Osteoblast (primary cell): ENCODE measurements around the gene ATP8A1. TPM values are rescaled to one million over a fixed set of nuclear protein-coding genes. Genes with fewer than 3 reads are reported as not detected.

Experiments
- DNase-seq: peaks from one replicate; pipeline ENCODE4 v3.0.0; 2011; ENCODE audit warnings: low spot score, mixed read lengths; ENCODE audit not compliant: insufficient read length; ENCODE audit errors: missing footprints
- H2AFZ ChIP-seq: 2 replicates; pipeline ENCODE4 v1.6.0; 2011; ENCODE audit warnings: mild to moderate bottlenecking, low read length
- H3K27ac ChIP-seq: 2 replicates; pipeline ENCODE4 v1.5.1; 2011; ENCODE audit warnings: mild to moderate bottlenecking, low read depth, low read length, moderate library complexity
- H3K27me3 ChIP-seq: 2 replicates; pipeline ENCODE4 v1.6.0; 2012; ENCODE audit warnings: mild to moderate bottlenecking, control low read depth, inconsistent platforms, low read length, moderate library complexity; ENCODE audit not compliant: insufficient read depth
- H3K36me3 ChIP-seq: 2 replicates; pipeline ENCODE4 v1.5.1; 2011; ENCODE audit warnings: mild to moderate bottlenecking, low read length, control low read depth, moderate library complexity; ENCODE audit not compliant: insufficient read depth
- H3K4me1 ChIP-seq: 2 replicates; pipeline ENCODE4 v1.5.1; 2011; ENCODE audit warnings: mild to moderate bottlenecking, low read length, control low read depth, moderate library complexity; ENCODE audit not compliant: insufficient read depth
- H3K4me2 ChIP-seq: 2 replicates; pipeline ENCODE4 v1.6.0; 2011; ENCODE audit warnings: mild to moderate bottlenecking, low read length; ENCODE audit not compliant: insufficient read depth
- H3K4me3 ChIP-seq: fragments of 200-600 bp; sonication (generic); 3 replicates; pipeline ENCODE4 v1.5.1; 2012; ENCODE audit warnings: mild to moderate bottlenecking, low read length, inconsistent platforms; ENCODE audit not compliant: insufficient read depth
- H3K79me2 ChIP-seq: 2 replicates; pipeline ENCODE4 v1.6.0; 2012; ENCODE audit warnings: mild to moderate bottlenecking, low read length, control low read depth, inconsistent platforms; ENCODE audit not compliant: insufficient read depth
- H3K9me3 ChIP-seq: 2 replicates; pipeline ENCODE4 v1.5.1; 2011; ENCODE audit warnings: low read depth, low read length, control low read depth
- H4K20me1 ChIP-seq: 2 replicates; pipeline ENCODE4 v1.6.0; 2012; ENCODE audit warnings: mild to moderate bottlenecking, low read length, control low read depth; ENCODE audit not compliant: insufficient read depth
- CTCF ChIP-seq: IDR thresholded peaks from 2 replicates; pipeline ENCODE4 v1.5.1; 2011; ENCODE audit warnings: mild to moderate bottlenecking, low read depth, low read length, moderate library complexity; ENCODE audit errors: extremely low read depth
- total RNA-seq: library from RNA; depleted of rRNA; stranded (reverse); fragments of >200 nt; gene quantifications from 2 replicates; pipeline ENCODE4 v1.2.3, GENCODE V29; 2012

Gene ATP8A1
- total RNA-seq, 1 donor = 2.5 TPM

- no peaks in the 10 kb centered on the region for H3K9me3 ChIP-seq
- no peaks in the 10 kb centered on the region for H3K4me1 ChIP-seq
- no peaks in the 10 kb centered on the region for H3K27me3 ChIP-seq
- no peak for TF ChIP-seq CTCF
- H3K36me3 ChIP-seq = no peaks in the 10 kb centered on the region
- H3K27ac ChIP-seq = no peak overlapping the region
- H3K79me2 ChIP-seq = no peaks in the 10 kb centered on the region
- H3K4me3 ChIP-seq = no peak overlapping the region
- no peak overlapping the region for H3K4me2 ChIP-seq
- no peak for DNase-seq
- H4K20me1 ChIP-seq = no peaks in the 10 kb centered on the region
- H2AFZ ChIP-seq = no peak overlapping the region
These were observed 113.1 kb downstream of the ATP8A1 start for GRCh38 chr4:42543762-42544161.

DNA sequence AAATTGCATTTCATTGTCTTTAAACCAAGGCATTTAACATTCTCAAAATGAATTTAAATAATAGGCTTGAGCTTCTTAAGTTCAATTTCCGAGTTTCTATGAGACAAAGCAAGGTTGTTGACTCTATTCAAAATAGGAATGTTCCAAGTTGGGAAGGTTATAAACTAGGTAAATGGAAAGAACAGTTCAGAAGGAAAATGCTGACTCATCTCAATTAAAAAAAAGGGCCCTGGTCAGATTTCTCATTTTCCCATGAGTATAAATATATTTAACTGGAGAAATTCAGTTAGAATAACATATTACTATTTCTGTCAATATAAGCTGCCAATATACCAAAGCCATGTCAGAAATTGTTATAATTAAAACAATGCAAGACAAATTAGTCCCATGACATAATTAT, 113.8 kb downstream of the ATP8A1 start:
- Histone ChIP-seq H4K20me1 (no peaks in the 10 kb centered on the region), H3K4me1 (no peaks in the 10 kb centered on the region), H3K4me3 (no peak overlapping the region), H3K4me2 (no peak overlapping the region), H3K79me2 (no peaks in the 10 kb centered on the region), H3K36me3 (no peaks in the 10 kb centered on the region), H3K9me3 (no peaks in the 10 kb centered on the region), H3K27me3 (no peaks in the 10 kb centered on the region), H2AFZ (no peak overlapping the region), H3K27ac (no peak overlapping the region)
- DNase-seq = no peak
- no peak for TF ChIP-seq CTCF

DNA sequence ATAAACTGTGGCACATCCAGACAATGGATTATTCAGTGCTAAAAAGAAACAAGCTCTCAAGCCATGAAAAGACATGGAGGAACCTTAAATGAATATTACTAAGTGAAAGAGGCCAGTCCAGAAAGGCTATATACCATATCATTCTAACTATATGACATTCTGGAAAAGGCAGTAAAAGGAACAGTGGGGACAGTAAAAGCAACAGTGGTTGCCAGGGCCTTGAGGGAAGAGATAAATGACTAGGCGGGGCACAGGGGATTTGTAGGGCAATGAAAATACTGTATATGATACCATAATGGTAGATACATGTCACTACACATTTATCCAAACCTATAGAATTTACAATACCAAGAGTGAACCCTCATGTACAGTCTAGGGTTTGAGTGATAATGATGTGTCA, 115.3 kb downstream of the ATP8A1 start:
- H3K27me3 ChIP-seq = no peaks in the 10 kb centered on the region
- TF ChIP-seq CTCF = no peak
- no peaks in the 10 kb centered on the region for H4K20me1 ChIP-seq
- H3K79me2 ChIP-seq = no peaks in the 10 kb centered on the region
- no peak overlapping the region for H2AFZ ChIP-seq
- H3K9me3 ChIP-seq = no peaks in the 10 kb centered on the region
- DNase-seq = no peak
- no peaks in the 10 kb centered on the region for H3K4me1 ChIP-seq
- H3K36me3 ChIP-seq = no peaks in the 10 kb centered on the region
- H3K4me2 ChIP-seq = no peak overlapping the region
- H3K4me3 ChIP-seq = no peak overlapping the region
- H3K27ac ChIP-seq = no peak overlapping the region

- Histone ChIP-seq H3K27me3 (no peaks in the 10 kb centered on the region), H3K4me3 (no peak overlapping the region), H3K4me2 (no peak overlapping the region), H3K36me3 (no peaks in the 10 kb centered on the region), H2AFZ (no peak overlapping the region), H4K20me1 (no peaks in the 10 kb centered on the region), H3K27ac (no peak overlapping the region), H3K9me3 (no peaks in the 10 kb centered on the region), H3K4me1 (no peaks in the 10 kb centered on the region), H3K79me2 (no peaks in the 10 kb centered on the region)
- DNase-seq = no peak
- TF ChIP-seq CTCF = no peak
These were observed 123.9 kb downstream of the ATP8A1 start for GRCh38 chr4:42533042-42533441.
